Stimulated activated CD4-positive, alpha-beta T cell treated with anti-CD3 and anti-CD28 coated beads, Interleukin-2, amount 100 ng/mL, for 24 hours (primary cell): ENCODE data around the gene UBE2M.
"Not testable (repeated sequence)": the region's sequence is repeated elsewhere in the genome, so short reads cannot be mapped to it uniquely, and the experiment has no call there.

ENCODE experiments used
- DNase-seq, 2 donors: peaks; one replicate each; pipeline ENCODE4 v3.0.0-alpha.2; 2020

The UBE2M gene

DNA sequence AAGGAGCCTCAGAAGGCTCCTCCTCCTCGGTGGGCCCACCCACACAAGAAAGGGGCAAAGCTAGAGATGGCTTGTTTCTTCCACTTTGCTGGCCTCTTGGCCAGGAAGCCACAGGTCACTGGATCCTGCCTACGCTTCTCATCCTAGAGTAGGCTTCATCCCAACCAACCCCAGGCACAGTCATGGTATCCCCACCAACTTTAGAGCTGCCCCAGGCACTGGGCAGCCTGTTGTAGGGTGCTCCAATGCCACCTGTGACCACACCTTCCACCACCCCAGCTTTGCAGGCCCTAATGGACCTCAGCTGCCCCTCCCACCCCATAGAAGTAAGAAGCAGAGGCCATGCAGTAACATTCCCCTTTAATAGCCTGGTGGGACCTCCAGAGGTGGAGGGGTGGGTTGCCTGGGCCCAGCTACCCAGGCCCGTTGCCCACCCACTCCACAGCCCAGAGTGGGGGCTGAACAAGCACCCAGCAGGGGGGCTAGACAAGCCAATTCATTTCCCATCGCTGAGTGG, 3.0 kb downstream of the UBE2M start:
- DNase-seq = no peak

DNA sequence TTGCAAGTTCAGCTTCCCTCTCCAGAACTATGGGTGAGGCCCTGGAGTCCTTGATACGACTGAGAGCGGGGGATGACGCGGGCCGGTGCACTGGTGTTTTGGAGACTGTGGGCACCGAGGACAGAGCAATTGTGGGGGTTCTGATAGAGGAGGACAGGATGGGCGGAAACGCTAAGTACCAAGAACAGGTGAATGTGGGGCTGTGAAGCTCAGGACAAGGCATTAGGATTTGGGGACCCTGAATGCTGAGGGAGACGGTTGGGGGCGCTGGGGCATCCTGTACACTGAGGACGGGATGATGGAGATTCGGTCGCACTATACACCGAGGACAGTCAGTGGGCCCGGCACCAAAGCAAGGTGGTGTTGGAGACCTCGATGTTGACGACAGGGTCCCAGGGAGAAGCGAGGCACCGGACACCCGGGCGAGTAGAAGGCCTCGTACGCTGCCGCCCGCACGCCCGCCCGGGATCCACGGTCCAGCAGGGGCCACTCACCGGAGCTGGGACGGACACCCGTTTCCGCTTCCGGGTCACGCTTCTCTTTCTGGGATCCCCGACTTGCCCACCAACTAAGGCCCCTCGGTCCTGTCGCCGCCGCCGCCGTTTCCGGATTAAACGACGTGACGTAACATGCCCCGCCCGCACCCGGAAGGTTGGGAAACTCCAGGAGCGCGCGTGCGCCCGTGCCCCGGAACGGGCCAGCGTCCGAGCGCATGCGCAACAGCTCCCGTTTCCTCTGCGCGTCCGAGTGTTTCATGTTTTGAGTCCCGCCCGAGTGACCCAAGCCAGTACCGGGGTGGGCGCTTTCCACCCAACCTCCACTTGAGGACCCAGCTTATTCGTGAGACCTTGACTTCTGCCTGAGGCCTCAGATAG, 3.7 kb downstream of the UBE2M start, which contains the start of gene CHMP2A:
TSS of gene CHMP2A (minus strand) at position 612 of the 875 bp plus-strand sequence. CDS start 893 bp downstream, outside the sequence.
- peak; percentile 98 to 99 for DNase-seq

DNA sequence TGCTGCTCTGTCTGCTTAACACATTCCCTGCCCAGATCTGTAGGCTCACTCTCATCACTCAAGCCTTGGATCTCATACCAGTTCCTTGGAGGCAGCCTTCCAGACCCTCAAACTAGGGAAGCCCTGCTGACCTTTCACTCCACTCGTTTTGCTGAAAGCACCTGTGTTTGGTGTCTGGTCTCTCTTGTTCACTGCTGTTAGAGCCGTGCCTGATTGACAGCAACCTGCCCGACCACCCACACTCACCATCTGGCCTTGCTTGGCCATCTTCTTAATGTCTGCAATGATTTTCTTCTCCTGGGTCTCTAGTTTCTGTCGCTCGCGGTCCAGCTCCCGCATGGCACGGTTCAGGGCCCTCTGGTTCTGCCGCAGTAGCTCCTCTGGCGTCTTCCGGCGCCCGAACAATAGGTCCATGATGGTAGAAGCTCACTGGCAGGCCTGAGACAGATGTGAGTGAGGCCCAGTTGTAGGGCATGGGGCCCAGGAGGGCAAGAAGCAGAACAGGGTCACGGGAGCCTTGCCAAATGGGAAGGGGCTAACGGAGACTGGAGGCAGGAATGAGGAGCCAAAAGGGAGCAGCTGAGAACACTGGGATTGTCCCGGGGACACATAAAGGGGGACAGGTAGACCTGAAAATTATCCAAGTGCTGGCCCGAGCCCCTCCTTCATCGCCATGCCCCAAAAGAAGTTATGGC, 4.5 kb downstream of the UBE2M start:
- peak in 1 of 2 donors; percentile 47 for DNase-seq

DNA sequence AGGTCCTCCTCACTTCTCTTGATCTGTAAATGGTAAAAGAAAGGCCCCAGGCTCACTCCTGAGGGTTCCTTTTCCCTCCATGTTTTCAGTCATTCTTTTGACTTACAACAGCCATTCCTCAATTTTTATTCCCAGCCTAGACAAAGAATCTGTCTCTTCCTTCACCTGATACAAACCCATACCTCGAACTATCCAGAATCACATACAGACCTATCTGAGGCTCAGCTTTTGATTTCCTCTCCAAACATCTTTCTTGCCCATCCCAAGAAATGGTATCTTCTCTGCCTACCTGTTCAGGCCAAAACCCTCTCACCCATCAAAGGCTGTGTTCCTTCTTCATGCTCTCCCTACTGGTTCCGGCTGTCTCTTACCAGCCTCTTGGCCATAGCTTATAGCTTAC, 5.8 kb downstream of the UBE2M start:
- no peak for DNase-seq

DNA sequence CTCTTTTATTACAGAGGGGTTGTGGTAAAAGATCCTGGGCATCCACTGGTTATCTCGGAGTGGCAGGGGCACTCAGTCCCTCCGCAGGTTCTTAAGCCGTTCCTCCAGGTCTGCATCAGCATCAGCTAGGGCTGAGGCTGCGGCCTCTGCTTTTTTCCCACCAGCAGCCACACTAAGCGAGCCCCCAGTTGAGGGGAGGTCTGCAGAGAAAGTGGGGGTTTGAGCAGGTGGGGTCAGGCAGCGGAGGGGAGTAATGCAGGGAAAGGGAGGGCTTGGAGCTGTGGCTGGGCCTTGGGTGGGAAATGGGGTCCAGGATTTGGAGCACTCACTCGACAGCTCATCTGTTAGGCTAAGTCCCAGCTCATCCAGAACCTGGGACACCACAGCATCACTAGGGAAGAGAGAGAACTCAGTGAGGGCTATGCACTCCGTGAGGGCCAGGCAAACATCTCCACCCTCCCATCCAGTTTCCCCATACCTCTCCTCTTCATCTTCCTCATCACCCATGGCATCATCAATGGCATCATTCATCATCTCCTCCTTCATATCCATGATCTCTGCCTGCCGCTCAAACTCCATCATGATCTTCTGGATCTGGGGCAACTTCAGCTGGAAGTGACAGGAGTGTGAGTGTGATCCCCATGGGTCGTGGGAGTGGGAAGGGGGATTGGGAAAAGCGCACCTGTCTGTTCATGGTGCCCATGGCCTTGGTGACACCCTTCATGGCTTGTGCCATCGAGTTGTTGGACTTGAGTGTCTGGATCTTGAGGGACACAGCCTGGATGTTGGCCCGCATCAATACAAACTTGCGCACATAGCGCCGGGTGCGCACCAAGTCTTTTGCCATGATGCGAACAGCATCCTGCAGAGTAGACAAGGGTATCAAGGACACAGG, 6.6 kb downstream of the UBE2M start:
- DNase-seq = peak in 1 of 2 donors; percentile 21

DNA sequence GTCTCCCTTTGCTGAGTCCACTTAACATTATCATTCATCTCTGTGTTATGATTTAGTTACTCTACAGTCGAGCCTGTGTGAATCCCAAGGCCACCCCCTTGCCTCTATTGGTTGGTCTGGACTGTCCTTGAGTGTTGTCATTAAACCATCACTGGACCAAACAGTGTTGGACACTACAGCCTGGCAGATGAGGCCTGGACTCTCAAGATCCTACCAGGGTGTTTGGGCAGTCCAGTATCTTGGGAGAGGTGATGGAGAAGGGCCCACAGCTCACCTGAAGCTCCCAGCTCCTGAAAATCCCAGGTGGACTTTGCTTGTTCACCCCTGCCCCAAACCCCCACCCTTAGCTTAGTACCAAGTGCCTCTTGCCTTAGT, 7.3 kb downstream of the UBE2M start:
- DNase-seq = no peak

DNA sequence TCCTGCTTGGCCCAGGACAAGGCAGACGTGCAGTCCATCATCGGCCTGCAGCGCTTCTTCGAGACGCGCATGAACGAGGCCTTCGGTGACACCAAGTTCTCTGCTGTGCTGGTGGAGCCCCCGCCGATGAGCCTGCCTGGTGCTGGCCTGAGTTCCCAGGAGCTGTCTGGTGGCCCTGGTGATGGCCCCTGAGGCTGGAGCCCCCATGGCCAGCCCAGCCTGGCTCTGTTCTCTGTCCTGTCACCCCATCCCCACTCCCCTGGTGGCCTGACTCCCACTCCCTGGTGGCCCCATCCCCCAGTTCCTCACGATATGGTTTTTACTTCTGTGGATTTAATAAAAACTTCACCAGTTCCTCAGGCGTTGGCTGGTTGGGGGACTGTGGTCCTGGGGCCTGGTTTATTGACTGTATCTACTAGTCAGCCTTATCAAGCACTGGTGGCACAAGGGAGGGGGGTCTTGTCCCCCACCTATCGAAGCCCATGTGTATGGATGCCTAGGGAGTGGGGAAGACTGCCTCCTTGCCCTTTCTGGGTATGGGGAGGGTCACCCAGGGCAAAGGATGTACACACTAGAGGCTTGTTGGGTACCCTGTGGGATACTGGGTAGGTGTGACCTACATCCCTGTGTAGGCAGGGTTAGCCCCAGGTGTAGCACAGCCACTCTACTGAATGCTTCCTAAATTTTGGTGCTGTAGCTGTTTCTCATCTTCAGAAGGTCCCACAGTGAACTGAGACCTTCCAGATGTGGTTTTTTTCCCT, 7.9 kb downstream of the UBE2M start:
- DNase-seq = peak in 1 of 2 donors; percentile 18

DNA sequence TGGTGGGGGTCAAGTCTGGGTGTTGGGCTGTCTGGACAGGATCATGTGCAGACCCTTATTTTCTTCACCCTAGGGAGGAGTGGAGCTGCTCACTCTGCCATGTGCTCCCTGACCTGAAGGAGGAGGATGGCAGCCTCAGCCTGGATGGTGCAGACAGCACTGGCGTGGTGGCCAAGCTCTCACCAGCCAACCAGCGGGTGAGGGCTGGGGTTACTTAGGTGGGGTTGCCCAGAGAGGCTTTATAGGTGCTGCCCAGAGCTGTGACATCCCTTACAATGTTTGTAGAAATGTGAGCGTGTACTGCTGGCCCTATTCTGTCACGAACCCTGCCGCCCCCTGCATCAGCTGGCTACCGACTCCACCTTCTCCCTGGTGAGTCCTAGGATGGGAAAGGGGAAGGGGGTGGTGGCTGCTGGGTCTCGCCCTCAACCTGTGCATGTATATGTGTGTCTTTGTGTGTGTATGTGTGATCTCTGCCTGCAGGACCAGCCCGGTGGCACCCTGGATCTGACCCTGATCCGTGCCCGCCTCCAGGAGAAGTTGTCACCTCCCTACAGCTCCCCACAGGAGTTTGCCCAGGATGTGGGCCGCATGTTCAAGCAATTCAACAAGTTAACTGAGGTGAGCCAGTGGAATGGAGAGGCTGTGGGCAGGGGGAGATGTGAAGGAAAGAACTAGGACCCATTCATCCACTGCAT, 8.6 kb downstream of the UBE2M start:
- no peak for DNase-seq

DNA sequence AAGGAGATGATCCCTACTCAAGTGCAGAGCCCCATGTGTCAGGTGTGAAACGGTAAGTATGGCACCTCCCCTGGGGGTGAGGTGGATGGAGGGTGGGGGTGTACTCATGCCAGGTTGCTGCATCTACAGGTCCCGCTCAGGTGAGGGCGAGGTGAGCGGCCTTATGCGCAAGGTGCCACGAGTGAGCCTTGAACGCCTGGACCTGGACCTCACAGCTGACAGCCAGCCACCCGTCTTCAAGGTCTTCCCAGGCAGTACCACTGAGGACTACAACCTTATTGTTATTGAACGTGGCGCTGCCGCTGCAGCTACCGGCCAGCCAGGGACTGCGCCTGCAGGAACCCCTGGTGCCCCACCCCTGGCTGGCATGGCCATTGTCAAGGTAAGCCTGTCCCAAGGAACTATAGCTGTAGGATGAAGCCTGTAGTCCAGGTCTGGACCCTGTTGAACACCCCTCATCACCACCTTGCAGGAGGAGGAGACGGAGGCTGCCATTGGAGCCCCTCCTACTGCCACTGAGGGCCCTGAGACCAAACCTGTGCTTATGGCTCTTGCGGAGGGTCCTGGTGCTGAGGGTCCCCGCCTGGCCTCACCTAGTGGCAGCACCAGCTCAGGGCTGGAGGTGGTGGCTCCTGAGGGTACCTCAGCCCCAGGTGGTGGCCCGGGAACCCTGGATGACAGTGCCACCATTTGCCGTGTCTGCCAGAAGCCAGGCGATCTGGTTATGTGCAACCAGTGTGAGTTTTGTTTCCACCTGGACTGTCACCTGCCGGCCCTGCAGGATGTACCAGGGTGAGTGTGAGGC, 9.3 kb downstream of the UBE2M start:
- no peak for DNase-seq

DNA sequence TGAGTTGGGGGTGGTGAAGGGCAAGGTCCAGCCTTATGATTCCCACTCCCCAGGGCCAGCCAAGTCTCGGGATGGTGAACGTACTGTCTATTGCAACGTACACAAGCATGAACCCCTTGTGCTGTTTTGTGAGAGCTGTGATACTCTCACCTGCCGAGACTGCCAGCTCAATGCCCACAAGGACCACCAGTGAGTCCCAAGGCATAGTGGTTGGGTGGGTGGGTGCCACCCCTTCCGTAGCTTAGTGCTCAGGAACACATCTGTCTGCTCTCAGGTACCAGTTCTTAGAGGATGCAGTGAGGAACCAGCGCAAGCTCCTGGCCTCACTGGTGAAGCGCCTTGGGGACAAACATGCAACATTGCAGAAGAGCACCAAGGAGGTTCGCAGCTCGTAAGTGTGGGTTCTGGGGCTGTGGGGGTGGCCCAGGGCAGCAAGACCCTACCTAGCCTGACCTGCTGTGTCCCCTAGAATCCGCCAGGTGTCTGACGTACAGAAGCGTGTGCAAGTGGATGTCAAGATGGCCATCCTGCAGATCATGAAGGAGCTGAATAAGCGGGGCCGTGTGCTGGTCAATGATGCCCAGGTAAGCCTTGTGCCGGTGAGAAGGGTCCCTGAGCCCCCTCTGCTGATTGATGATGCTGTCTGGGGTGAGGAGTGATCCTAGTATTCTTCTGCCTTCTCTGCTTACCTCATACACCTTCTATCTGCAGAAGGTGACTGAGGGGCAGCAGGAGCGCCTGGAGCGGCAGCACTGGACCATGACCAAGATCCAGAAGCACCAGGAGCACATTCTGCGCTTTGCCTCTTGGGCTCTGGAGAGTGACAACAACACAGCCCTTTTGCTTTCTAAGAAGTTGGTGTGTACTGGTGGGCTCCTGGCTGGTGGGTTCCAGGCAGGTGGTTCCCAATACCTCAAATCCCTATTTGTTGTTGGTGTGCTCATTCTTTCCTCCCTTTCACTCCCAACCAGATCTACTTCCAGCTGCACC, 10.8 kb downstream of the UBE2M start:
- DNase-seq = peak in 1 of 2 donors; percentile 19

DNA sequence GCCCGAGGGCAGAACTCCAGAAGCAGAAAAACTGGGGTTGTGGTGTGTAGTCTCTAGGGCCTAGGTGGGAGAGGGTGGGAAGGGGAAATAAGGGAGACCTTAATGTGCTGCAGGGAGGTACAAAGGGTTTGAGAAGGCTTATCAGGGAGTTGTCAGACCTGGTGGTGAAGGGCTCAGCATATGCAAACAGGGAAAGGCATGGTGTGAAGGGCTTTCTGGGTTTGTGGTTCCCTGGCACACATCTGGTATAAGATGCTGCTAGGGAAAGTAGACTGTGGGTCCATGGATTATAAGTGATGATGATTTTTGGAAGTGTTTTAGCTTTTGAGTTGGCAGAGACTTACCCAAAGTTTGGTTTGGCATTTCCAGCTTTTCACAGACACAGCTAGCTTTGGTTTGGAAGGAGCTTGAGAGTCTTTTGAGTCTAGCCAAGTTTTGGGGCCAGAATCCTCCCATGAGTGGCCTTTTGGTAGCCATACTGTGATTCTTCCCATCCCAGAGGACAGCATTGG, 12.3 kb downstream of the UBE2M start:
- no peak for DNase-seq

DNA sequence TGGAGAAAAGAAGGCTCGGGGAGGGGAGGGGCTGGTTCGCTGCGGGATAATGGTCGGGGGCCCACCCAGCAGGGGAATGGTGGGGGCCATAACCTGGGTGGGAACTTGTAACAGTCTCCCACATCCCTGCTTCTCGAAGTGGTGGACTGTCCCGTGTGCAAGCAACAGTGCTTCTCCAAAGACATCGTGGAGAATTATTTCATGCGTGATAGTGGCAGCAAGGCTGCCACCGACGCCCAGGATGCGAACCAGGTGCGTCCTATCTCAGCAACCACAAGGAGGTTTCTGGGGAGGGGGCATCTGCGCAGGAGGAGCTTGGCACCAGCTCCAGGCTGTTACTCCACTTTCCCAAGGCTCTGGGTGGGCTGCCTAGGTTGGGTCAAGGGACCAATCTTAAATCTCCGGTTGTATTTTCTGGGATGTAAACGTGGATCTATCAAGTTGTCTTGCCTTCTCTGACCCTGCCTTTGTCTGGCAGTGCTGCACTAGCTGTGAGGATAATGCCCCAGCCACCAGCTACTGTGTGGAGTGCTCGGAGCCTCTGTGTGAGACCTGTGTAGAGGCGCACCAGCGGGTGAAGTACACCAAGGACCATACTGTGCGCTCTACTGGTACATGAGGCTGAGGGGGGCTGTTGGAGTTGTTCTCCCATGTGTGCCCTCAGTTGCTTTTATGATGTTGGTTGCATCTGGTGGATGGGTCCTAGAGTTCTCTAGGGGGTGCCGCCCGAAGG, 13.0 kb downstream of the UBE2M start:
- DNase-seq = peak in 1 of 2 donors; percentile 18

DNA sequence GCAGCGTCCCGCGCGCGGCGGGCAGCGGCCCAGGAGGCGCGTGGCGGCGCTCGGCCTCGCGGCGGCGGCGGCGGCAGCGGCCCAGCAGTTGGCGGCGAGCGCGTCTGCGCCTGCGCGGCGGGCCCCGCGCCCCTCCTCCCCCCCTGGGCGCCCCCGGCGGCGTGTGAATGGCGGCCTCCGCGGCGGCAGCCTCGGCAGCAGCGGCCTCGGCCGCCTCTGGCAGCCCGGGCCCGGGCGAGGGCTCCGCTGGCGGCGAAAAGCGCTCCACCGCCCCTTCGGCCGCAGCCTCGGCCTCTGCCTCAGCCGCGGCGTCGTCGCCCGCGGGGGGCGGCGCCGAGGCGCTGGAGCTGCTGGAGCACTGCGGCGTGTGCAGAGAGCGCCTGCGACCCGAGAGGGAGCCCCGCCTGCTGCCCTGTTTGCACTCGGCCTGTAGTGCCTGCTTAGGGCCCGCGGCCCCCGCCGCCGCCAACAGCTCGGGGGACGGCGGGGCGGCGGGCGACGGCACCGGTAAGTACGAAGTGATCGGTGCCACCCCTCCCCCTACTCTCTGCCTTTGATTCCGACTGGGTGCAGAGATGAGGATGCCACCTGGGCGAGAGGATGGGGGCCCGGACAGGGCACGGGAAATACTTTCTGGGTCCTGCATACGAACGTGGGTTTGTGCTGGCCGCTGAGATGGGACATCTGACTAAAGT, 13.7 kb downstream of the UBE2M start:
- DNase-seq = peak in 1 of 2 donors; percentile 77

DNA sequence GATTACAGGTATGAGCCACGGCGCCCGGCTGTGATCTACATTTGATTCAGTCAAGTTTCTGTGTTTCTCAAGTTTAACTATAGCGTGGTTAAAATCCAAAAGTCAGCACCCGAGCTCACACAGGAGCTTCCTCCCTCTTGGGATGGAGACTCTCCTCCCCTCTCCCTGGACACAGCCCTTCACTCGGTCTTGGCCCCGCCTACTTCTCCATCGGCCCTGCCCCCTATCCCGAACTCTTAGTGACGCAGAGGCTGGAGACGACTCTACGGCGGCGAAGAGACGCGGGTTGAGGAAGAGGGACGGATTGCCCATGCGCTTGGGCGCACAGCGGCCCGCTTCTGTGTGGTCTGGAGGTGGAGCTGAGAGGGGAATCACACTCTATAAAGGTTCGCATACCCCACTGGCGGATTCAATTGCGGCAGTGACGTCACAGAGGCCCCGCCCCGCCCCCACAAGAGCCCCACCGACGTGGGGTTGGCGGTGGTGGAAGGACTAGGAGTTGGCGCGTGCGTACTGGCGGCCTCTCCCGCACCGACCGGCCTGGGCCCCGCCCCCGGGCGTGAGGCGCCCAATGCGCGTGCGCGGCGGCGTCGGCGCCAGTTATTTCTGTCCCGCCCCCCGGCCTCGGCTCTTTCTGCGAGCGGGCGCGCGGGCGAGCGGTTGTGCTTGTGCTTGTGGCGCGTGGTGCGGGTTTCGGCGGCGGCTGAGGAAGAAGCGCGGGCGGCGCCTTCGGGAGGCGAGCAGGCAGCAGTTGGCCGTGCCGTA, 14.4 kb downstream of the UBE2M start, which contains the start of gene TRIM28:
TSS of gene TRIM28 (plus strand) at position 239 of the 765 bp plus-strand sequence. CDS start 694 bp downstream, outside the sequence.
- DNase-seq = peak; percentile 100

DNA sequence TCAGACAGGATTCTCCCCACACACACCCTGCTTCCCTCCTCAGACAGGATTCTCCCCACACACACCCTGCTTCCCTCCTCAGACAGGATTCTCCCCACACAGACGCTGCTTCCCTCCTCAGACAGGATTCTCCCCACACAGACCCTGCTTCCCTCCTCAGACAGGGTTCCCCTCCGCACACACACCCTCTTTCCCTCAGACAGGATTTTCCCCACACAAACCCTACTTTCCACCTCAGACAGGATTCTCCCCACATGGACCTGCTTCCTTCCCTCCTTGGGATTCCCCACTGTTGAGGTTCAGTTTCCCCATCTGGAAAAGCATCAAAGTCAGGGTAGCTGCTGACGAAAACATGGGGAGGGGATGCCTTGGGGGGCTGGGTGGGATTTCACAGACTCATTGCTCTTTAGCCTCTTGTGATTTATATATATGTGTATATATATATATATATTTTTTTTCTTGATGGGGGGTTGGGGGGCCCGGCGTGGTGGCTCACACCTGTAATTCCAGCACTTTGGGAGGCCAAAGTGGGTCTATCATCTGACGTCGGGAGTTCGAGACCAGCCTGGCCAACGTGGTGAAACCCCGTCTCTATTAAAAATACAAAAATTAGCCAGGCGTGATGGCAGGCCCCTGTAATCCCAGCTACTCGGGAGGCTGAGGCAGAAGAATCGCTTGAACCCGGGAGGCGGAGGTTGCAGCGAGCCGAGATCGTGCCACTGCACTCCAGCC, 15.6 kb downstream of the UBE2M start:
- DNase-seq = not testable (repeated sequence)

DNA sequence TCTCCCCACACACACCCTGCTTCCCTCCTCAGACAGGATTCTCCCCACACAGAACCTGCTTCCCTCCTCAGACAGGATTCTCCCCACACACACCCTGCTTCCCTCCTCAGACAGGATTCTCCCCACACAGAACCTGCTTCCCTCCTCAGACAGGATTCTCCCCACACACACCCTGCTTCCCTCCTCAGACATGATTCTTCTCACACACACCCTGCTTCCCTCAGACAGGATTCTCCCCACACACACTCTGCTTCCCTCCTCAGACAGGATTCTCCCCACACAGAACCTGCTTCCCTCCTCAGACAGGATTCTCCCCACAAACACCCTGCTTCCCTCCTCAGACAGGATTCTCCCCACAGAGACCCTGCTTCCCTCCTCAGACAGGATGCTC, 19.2 kb downstream of the UBE2M start:
- not testable (repeated sequence) for DNase-seq
